CD14-positive monocyte (primary cell): Measurements from ENCODE around the gene SLC27A1. TPM values are rescaled to one million over a fixed set of nuclear protein-coding genes. Genes with fewer than 3 reads are reported as not detected.

Source experiments
- DNase-seq, 3 donors: peaks; one replicate each; pipeline ENCODE4 v3.0.0-alpha.2; 2011 to 2022
- H2AFZ ChIP-seq: 2 replicates; pipeline ENCODE4 v1.6.0; 2012; ENCODE audit warnings: mild to moderate bottlenecking, low read depth, low read length, inconsistent platforms; ENCODE audit not compliant: insufficient read depth, poor library complexity, severe bottlenecking
- H3K27ac ChIP-seq, 2 donors: 1 replicate in 1 of 2; 2 replicates in 1 of 2; pipeline ENCODE4 v1.5.1; 2012 to 2013; ENCODE audit warnings: low read length in 2 of 2, control low read depth in 1 of 2, inconsistent platforms in 1 of 2, low read depth in 1 of 2, mild to moderate bottlenecking in 1 of 2
- H3K27me3 ChIP-seq, 2 donors: one replicate each; pipeline versions ENCODE4 v1.6.0 to v1.6.1; 2011 to 2013; ENCODE audit warnings: low read length in 2 of 2; ENCODE audit not compliant: control insufficient read depth in 2 of 2, insufficient read depth in 2 of 2
- H3K36me3 ChIP-seq, 2 donors: replicated peaks in 1 of 2; 1 replicate in 1 of 2; 2 replicates in 1 of 2; pipeline versions ENCODE4 v1.5.1 to v1.6.1; 2012 to 2013; ENCODE audit warnings: low read length in 2 of 2, control low read depth in 1 of 2, inconsistent platforms in 1 of 2, mild to moderate bottlenecking in 1 of 2; ENCODE audit not compliant: insufficient read depth in 2 of 2, control insufficient read depth in 1 of 2
- H3K4me1 ChIP-seq, 2 donors: 1 replicate in 1 of 2; 2 replicates in 1 of 2; pipeline versions ENCODE4 v1.5.1 to v1.6.1; 2012 to 2013; ENCODE audit warnings: low read length in 2 of 2, control low read depth in 1 of 2, inconsistent platforms in 1 of 2, mild to moderate bottlenecking in 1 of 2, moderate library complexity in 1 of 2; ENCODE audit not compliant: insufficient read depth in 2 of 2, control insufficient read depth in 1 of 2
- H3K4me2 ChIP-seq: replicated peaks from 2 replicates; pipeline ENCODE3; 2012; ENCODE audit warnings: low read length, moderate library complexity, mild to moderate bottlenecking; ENCODE audit not compliant: poor library complexity, severe bottlenecking; ENCODE audit errors: extremely low read depth
- H3K4me3 ChIP-seq, 3 experiments: fragments of 200-600 bp in 1 of 3; sonication (generic) in 1 of 3; replicated peaks in 1 of 3; 1 replicate in 2 of 3; 2 replicates in 1 of 3; pipeline ENCODE4 v1.5.1; 2011 to 2013; ENCODE audit warnings: low read length in 3 of 3, mild to moderate bottlenecking in 3 of 3, control low read depth in 2 of 3, low read depth in 2 of 3, inconsistent platforms in 1 of 3, moderate library complexity in 1 of 3
- H3K79me2 ChIP-seq: 2 replicates; pipeline ENCODE4 v1.6.0; 2012; ENCODE audit warnings: mild to moderate bottlenecking, control low read depth, inconsistent platforms, low read length, moderate library complexity; ENCODE audit not compliant: insufficient read depth
- H3K9ac ChIP-seq: 2 replicates; pipeline ENCODE4 v1.6.0; 2017; ENCODE audit warnings: low read length, mild to moderate bottlenecking; ENCODE audit not compliant: insufficient read depth, poor library complexity, severe bottlenecking
- H3K9me3 ChIP-seq, 2 donors: replicated peaks in 1 of 2; 1 replicate in 1 of 2; 2 replicates in 1 of 2; pipeline versions ENCODE4 v1.5.1 to v1.6.1; 2012 to 2013; ENCODE audit warnings: low read length in 2 of 2, control low read depth in 1 of 2; ENCODE audit not compliant: control insufficient read depth in 1 of 2, insufficient read depth in 1 of 2
- H4K20me1 ChIP-seq: 2 replicates; pipeline ENCODE4 v1.6.0; 2012; ENCODE audit warnings: mild to moderate bottlenecking, low read length, control low read depth, moderate library complexity; ENCODE audit not compliant: insufficient read depth
- H3K27ac Mint-ChIP-seq, 7 donors: one replicate each; pipeline ENCODE4 v1.8.0; 2020; ENCODE audit warnings: mild to moderate bottlenecking in 7 of 7, mixed read lengths in 7 of 7, moderate library complexity in 6 of 7, inconsistent platforms in 2 of 7
- H3K27me3 Mint-ChIP-seq, 3 donors: one replicate each; pipeline ENCODE4 v1.8.0; 2021 to 2022; ENCODE audit warnings: low read depth in 3 of 3, mild to moderate bottlenecking in 3 of 3, mixed read lengths in 3 of 3, moderate library complexity in 3 of 3, inconsistent platforms in 1 of 3
- H3K36me3 Mint-ChIP-seq, 2 donors: one replicate each; pipeline ENCODE4 v1.8.0; 2020; ENCODE audit warnings: mixed read lengths in 2 of 2, inconsistent platforms in 1 of 2, mild to moderate bottlenecking in 1 of 2
- H3K4me1 Mint-ChIP-seq: one replicate; pipeline ENCODE4 v1.8.0; 2020; ENCODE audit warnings: mild to moderate bottlenecking, mixed read lengths
- H3K4me3 Mint-ChIP-seq, 2 donors: one replicate each; pipeline ENCODE4 v1.8.0; 2020; ENCODE audit warnings: mild to moderate bottlenecking in 2 of 2, mixed read lengths in 2 of 2, moderate library complexity in 1 of 2
- H3K9me3 Mint-ChIP-seq, 7 donors: one replicate each; pipeline ENCODE4 v1.8.0; 2020 to 2022; ENCODE audit warnings: mixed read lengths in 7 of 7, mild to moderate bottlenecking in 6 of 7, moderate library complexity in 6 of 7, inconsistent platforms in 2 of 7
- WGBS: methylation state at CpG from one replicate; pipeline ENCODE4 v1.1.5; 2013; ENCODE audit warnings: missing lambda C conversion rate; ENCODE audit not compliant: insufficient coverage; 5-methylcytosine and 5-hydroxymethylcytosine counted together
- intact Hi-C, 2 donors: fragments of 100-400 bp; cut with micrococcal nuclease; formaldehyde crosslinking; loops; one replicate each; pipeline versions ENCODE4 v1.15.0 to v1.15.1; 2023
- polyA plus RNA-seq, 3 donors: library from polyadenylated mRNA; depleted of rRNA in 1 of 3; unstranded in 2 of 3; stranded (reverse) in 1 of 3; fragments of 300-500 nt in 2 of 3; fragments of >200 nt in 1 of 3; fragmentation: Illumina TruSeq in 2 of 3; gene quantifications; 1 replicate in 2 of 3; 2 replicates in 1 of 3; pipeline ENCODE4 v1.2.3, GENCODE V29; 2012 to 2021
- TF ChIP-seq, protein P1 (sequence below): fragments of 200-600 bp; IDR thresholded peaks from one replicate; pipeline ENCODE4 v1.8.0; 2022; ENCODE audit warnings: antibody characterized with exemption, mild to moderate bottlenecking

SLC27A1 gene
- polyA plus RNA-seq, 3 donors: 27.1 to 36.5 (median 27.6) TPM

DNA sequence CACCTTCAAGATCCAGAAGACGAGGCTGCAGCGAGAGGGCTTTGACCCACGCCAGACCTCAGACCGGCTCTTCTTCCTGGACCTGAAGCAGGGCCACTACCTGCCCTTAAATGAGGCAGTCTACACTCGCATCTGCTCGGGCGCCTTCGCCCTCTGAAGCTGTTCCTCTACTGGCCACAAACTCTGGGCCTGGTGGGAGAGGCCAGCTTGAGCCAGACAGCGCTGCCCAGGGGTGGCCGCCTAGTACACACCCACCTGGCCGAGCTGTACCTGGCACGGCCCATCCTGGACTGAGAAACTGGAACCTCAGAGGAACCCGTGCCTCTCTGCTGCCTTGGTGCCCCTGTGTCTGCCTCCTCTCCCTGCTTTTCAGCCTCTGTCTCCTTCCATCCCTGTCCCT, 34.1 kb downstream of the SLC27A1 start:
- H3K27ac ChIP-seq: peak overlapping the region; percentile 3 to 36
- no peaks in the 10 kb centered on the region for H3K27me3 ChIP-seq
- H3K27me3 Mint-ChIP-seq: peaks cover 0 to 1% (median 0%) of the 10 kb centered on the region in 3 donors
- H3K9me3 ChIP-seq: no peaks in the 10 kb centered on the region
- H4K20me1 ChIP-seq: peaks cover 42% of the 10 kb centered on the region
- 96% methylated on average over 13 of the region's 13 CpGs for WGBS
- H3K4me2 ChIP-seq: no peak overlapping the region
- TF ChIP-seq, protein P1, sequence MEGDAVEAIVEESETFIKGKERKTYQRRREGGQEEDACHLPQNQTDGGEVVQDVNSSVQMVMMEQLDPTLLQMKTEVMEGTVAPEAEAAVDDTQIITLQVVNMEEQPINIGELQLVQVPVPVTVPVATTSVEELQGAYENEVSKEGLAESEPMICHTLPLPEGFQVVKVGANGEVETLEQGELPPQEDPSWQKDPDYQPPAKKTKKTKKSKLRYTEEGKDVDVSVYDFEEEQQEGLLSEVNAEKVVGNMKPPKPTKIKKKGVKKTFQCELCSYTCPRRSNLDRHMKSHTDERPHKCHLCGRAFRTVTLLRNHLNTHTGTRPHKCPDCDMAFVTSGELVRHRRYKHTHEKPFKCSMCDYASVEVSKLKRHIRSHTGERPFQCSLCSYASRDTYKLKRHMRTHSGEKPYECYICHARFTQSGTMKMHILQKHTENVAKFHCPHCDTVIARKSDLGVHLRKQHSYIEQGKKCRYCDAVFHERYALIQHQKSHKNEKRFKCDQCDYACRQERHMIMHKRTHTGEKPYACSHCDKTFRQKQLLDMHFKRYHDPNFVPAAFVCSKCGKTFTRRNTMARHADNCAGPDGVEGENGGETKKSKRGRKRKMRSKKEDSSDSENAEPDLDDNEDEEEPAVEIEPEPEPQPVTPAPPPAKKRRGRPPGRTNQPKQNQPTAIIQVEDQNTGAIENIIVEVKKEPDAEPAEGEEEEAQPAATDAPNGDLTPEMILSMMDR: no peak
- no peak overlapping the region for H3K4me3 ChIP-seq
- H3K9ac ChIP-seq: no peak overlapping the region
- H3K79me2 ChIP-seq: peaks cover 73% of the 10 kb centered on the region
- peaks cover 42% of the 10 kb centered on the region for H3K4me1 Mint-ChIP-seq
- H3K4me1 ChIP-seq: peaks cover 20 to 26% of the 10 kb centered on the region in 2 donors
- H3K36me3 Mint-ChIP-seq: peaks cover 32 to 61% of the 10 kb centered on the region in 2 donors
- H3K4me3 Mint-ChIP-seq: no peak overlapping the region
- intact Hi-C loops: no loop called here
- H3K27ac Mint-ChIP-seq: peak overlapping the region in 3 of 7 donors; percentile 54 to 69 (median 56)
- no peaks in the 10 kb centered on the region for H3K9me3 Mint-ChIP-seq
- no peak for DNase-seq
- H3K36me3 ChIP-seq: peaks cover 25 to 39% of the 10 kb centered on the region in 2 donors
- H2AFZ ChIP-seq: no peak overlapping the region

DNA sequence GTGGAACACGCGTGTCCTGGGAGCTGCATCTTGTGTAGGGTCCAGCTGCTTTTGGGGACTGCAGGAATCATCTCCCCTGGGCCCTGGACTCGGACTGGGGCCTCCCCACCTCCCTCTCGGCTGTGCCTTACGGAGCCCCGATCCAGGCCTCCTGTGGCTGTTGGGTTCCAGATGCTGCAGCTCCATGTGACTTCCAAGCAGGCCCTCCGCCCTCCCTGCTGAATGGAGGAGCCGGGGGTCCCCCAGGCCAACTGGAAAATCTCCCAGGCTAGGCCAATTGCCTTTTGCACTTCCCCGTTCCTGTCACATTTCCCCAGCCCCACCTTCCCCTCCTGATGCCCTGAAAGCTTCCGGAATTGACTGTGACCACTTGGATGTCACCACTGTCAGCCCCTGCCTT, 34.9 kb downstream of the SLC27A1 start:
- H3K27me3 Mint-ChIP-seq: peaks cover 0 to 1% (median 0%) of the 10 kb centered on the region in 3 donors
- H3K4me3 Mint-ChIP-seq: no peak overlapping the region
- no peaks in the 10 kb centered on the region for H3K9me3 Mint-ChIP-seq
- intact Hi-C loops: no loop called here
- H3K36me3 ChIP-seq: peaks cover 25 to 38% of the 10 kb centered on the region in 2 donors
- peaks cover 44% of the 10 kb centered on the region for H4K20me1 ChIP-seq
- H3K4me1 ChIP-seq: peaks cover 16 to 26% of the 10 kb centered on the region in 2 donors
- H3K9ac ChIP-seq: no peak overlapping the region
- no peaks in the 10 kb centered on the region for H3K9me3 ChIP-seq
- peaks cover 32 to 61% of the 10 kb centered on the region in 2 donors for H3K36me3 Mint-ChIP-seq
- peak overlapping the region in 2 of 7 donors; percentile 32 to 82 for H3K27ac Mint-ChIP-seq
- peaks cover 78% of the 10 kb centered on the region for H3K79me2 ChIP-seq
- no peak overlapping the region for H3K27ac ChIP-seq
- DNase-seq: no peak
- TF ChIP-seq, protein P1: no peak
- 92% methylated on average over 9 of the region's 10 CpGs for WGBS
- H3K27me3 ChIP-seq: no peaks in the 10 kb centered on the region
- H3K4me3 ChIP-seq: no peak overlapping the region
- no peak overlapping the region for H3K4me2 ChIP-seq
- peaks cover 41% of the 10 kb centered on the region for H3K4me1 Mint-ChIP-seq
- H2AFZ ChIP-seq: no peak overlapping the region
